ENCODE data around the gene LAMA3.

The LAMA3 gene, protein sequence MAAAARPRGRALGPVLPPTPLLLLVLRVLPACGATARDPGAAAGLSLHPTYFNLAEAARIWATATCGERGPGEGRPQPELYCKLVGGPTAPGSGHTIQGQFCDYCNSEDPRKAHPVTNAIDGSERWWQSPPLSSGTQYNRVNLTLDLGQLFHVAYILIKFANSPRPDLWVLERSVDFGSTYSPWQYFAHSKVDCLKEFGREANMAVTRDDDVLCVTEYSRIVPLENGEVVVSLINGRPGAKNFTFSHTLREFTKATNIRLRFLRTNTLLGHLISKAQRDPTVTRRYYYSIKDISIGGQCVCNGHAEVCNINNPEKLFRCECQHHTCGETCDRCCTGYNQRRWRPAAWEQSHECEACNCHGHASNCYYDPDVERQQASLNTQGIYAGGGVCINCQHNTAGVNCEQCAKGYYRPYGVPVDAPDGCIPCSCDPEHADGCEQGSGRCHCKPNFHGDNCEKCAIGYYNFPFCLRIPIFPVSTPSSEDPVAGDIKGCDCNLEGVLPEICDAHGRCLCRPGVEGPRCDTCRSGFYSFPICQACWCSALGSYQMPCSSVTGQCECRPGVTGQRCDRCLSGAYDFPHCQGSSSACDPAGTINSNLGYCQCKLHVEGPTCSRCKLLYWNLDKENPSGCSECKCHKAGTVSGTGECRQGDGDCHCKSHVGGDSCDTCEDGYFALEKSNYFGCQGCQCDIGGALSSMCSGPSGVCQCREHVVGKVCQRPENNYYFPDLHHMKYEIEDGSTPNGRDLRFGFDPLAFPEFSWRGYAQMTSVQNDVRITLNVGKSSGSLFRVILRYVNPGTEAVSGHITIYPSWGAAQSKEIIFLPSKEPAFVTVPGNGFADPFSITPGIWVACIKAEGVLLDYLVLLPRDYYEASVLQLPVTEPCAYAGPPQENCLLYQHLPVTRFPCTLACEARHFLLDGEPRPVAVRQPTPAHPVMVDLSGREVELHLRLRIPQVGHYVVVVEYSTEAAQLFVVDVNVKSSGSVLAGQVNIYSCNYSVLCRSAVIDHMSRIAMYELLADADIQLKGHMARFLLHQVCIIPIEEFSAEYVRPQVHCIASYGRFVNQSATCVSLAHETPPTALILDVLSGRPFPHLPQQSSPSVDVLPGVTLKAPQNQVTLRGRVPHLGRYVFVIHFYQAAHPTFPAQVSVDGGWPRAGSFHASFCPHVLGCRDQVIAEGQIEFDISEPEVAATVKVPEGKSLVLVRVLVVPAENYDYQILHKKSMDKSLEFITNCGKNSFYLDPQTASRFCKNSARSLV (N-terminal part only)

DNA sequence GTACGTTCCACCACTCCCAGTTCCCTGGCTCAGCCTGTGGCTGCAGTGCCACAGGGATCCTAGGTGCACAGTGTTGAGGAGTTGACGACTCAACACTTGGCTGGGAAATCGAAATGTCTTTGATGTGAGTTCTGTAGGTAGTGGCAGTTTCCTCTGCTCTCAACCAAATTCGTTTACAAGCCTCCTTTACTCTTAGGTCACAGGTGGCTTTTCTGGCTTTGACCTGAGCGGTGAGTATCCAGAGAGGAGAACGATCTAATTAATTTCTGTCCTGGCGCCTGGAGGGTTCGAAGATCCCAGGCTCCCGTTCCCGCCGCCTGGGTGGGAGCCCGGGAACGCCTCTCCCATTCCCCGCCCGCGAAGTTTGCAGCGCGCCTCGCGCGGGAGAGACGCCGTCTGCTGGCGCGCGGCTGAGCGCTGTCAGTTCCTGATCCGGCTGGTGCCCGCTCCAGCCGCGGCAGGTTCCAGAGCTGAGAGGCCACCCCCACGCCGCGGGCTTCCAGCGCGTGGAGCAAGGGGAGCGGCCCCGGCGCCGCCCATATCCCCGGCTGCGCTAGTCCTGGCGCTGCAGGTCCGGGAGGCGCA lies at the start of gene LAMA3:
LAMA3 (plus strand) TSS at position 423 of the 585 bp plus-strand sequence. CDS start 231 bp downstream, outside the sequence.
- H3K4me3 ChIP-seq (replicated peaks in 1 of 2; ENCODE audit: low read depth in 2 of 2, low read length in 2 of 2) = peak within 1 kb of the TSS; percentile 40 to 47
- DNase-seq (ENCODE audit: low read depth in 2 of 2) = peak; percentile 24 to 35
- TF ChIP-seq, protein P1, sequence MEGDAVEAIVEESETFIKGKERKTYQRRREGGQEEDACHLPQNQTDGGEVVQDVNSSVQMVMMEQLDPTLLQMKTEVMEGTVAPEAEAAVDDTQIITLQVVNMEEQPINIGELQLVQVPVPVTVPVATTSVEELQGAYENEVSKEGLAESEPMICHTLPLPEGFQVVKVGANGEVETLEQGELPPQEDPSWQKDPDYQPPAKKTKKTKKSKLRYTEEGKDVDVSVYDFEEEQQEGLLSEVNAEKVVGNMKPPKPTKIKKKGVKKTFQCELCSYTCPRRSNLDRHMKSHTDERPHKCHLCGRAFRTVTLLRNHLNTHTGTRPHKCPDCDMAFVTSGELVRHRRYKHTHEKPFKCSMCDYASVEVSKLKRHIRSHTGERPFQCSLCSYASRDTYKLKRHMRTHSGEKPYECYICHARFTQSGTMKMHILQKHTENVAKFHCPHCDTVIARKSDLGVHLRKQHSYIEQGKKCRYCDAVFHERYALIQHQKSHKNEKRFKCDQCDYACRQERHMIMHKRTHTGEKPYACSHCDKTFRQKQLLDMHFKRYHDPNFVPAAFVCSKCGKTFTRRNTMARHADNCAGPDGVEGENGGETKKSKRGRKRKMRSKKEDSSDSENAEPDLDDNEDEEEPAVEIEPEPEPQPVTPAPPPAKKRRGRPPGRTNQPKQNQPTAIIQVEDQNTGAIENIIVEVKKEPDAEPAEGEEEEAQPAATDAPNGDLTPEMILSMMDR (IDR thresholded peaks at IDR 0.05; ENCODE audit: low read depth, low read length) = peak; percentile 13

DNA sequence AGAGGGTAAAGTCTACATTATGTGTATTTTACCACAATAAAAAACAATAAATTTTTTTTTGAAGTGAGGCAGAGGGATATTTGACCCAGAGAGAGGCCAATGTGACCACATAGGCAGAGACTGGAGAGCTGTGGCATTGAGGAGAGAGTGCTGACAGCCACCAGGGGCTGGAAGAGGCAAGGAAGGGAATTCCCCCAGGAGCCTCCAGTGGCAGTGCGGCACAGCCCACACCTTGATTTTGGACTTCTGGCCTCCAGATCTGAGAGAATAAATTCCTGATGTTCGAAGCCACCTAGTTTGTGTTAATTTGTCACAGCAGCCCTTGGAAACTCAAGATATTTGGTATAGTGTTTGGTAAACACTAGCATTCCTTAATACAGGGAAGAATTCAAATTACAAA lies 49.2 kb upstream of the LAMA3 start:
- TF ChIP-seq, protein P1 (IDR thresholded peaks at IDR 0.05; ENCODE audit: low read depth, low read length) = peak; percentile 11
- no peak for DNase-seq (ENCODE audit: low read depth in 2 of 2)
- H3K4me3 ChIP-seq (replicated peaks in 1 of 2; ENCODE audit: low read depth in 2 of 2, low read length in 2 of 2) = no peak overlapping the region

DNA sequence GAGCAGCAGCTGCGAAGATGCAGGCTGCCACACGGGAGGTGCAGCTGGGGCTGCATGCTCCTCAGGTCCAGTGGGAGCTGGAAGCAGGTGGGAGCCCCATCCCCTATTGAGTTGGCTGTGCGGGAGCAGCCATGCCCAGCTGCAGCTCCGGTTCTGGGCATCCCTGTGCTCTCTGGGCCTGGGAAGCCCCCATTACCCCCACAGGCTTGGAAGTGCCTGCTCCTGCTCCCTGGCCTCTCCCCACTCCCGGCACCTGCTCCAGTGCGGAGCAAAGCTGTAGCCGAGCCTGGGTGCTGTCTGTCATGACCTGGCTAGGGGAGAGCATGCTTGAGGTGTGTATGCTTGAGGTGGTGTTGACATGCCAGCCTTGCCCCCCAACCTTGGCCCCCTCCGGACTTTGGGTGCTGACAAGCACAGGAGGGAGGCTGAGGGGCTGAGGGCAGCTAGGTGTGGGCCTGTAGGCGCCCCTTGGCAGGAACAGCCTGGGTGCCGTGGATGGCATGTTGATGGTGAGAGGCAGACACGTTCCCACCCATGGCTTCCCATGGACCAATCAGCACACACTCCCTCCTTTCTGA lies 48.0 kb upstream of the LAMA3 start:
- TF ChIP-seq, protein P1 (IDR thresholded peaks at IDR 0.05; ENCODE audit: low read depth, low read length) = no peak
- DNase-seq (ENCODE audit: low read depth in 2 of 2) = no peak
- H3K4me3 ChIP-seq (replicated peaks in 1 of 2; ENCODE audit: low read depth in 2 of 2, low read length in 2 of 2) = no peak overlapping the region

DNA sequence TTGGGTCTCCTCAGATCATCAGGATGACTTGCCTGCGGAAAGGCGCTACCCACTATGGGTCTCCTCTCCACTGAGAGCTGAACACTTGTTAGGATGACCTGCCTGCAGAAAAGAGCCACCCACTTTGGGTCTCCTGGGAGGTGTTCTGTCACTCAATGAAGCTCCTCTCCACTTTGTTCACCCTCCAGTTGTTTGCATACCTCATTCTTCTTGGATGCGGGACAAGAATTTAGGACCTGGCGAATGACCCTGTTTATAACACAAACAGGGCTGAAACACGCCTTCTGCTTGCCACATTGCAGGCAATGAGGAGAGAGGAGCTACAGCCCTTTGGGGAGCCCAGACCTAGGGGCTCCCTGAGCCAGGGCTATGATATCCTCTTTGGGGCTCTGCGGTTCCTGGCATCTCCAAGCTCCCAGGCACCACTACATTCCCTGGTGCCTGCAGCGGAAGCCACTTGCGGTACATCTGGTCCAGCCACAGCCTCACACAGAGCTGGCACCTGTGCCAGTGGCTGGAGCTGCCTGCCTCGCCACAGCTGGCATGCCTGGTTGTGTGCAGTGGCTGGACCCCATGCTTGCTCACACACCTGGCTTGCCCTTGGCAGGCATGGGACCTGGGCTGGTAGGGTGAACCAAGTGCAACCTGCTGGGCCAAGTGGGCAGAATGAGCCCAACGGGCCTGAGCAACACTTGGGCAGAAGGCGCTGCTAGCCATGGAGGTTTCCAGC lies 47.2 kb upstream of the LAMA3 start:
- no peak for DNase-seq (ENCODE audit: low read depth in 2 of 2)
- no peak overlapping the region for H3K4me3 ChIP-seq (replicated peaks in 1 of 2; ENCODE audit: low read depth in 2 of 2, low read length in 2 of 2)
- TF ChIP-seq, protein P1 (IDR thresholded peaks at IDR 0.05; ENCODE audit: low read depth, low read length) = no peak

DNA sequence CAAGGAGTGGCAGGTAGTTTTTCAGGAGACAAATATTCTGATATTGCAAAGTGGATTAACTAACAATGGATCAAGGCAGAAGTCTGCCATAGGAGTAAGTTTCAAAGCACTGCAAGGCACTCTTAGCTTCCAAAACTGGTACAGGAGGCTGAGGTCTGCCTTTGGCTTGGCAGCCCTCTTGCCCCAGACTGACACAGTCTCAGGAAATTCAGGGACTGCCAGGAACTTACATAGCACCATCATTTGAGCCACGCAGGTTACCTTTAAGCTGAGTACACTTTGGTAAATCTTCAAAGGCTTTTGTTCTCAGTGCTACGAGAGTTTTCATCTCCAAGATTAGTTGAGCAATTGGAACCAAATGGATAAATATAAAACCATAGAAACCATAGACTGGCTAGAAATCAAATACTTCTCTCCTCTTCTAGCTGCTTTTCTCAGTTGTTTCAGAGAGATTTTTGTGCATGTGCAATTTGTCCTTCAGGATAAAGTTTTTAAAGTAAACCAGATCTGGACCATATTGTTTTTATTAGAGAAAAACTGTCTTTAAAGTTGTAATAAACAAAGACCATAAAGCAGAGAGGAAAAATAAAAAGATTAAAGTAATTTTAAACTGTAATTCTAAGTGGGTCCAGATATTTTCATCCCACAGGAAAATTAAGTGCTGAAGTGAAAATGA lies 45.3 kb upstream of the LAMA3 start:
- TF ChIP-seq, protein P1 (IDR thresholded peaks at IDR 0.05; ENCODE audit: low read depth, low read length) = no peak
- H3K4me3 ChIP-seq (replicated peaks in 1 of 2; ENCODE audit: low read depth in 2 of 2, low read length in 2 of 2) = no peak overlapping the region
- DNase-seq (ENCODE audit: low read depth in 2 of 2) = no peak
